Inferior parietal cortex (tissue), 1 donor: ENCODE measurements around the gene UNC5B.
A peak's percentile ranks its signal among the peaks of the same experiment; 100 is the strongest.
"Not testable (repeated sequence)": the region's sequence is repeated elsewhere in the genome, so short reads cannot be mapped to it uniquely, and the experiment has no call there.

ENCODE experiments used
- DNase-seq: peaks from one replicate; pipeline ENCODE4 v3.0.0-alpha.2; 2016; ENCODE audit errors: extremely low spot score

Gene UNC5B

GRCh38 chr10:71282323-71282680 lies 69.9 kb downstream of the UNC5B start:
- DNase-seq: no peak

- DNase-seq: no peak
Observed at GRCh38 chr10:71283410-71283809, 71.0 kb downstream of the UNC5B start.

- no peak for DNase-seq
Observed at GRCh38 chr10:71283876-71284275, 71.5 kb downstream of the UNC5B start.

- no peak for DNase-seq
Observed at GRCh38 chr10:71284544-71285179, 72.3 kb downstream of the UNC5B start.

GRCh38 chr10:71285180-71285545 lies 72.8 kb downstream of the UNC5B start:
- DNase-seq: peak; percentile 71

GRCh38 chr10:71285986-71286385 lies 73.6 kb downstream of the UNC5B start:
- DNase-seq: no peak

GRCh38 chr10:71286521-71287294 lies 74.3 kb downstream of the UNC5B start:
- no peak for DNase-seq

- no peak for DNase-seq
Observed at GRCh38 chr10:71287456-71287855, 75.1 kb downstream of the UNC5B start.

GRCh38 chr10:71288461-71288860 lies 76.1 kb downstream of the UNC5B start:
- no peak for DNase-seq

- DNase-seq: no peak
Observed at GRCh38 chr10:71289421-71290130, 77.2 kb downstream of the UNC5B start.

- no peak for DNase-seq
Observed at GRCh38 chr10:71290331-71290730, 78.0 kb downstream of the UNC5B start.

- no peak for DNase-seq
Observed at GRCh38 chr10:71290806-71291527, 78.6 kb downstream of the UNC5B start.

- DNase-seq: no peak
Observed at GRCh38 chr10:71291528-71291900, 79.1 kb downstream of the UNC5B start.

- no peak for DNase-seq
Observed at GRCh38 chr10:71292624-71293445, 80.5 kb downstream of the UNC5B start.

- DNase-seq: no peak
Observed at GRCh38 chr10:71293446-71294084, 81.2 kb downstream of the UNC5B start.

- peak; percentile 13 for DNase-seq
Observed at GRCh38 chr10:71294091-71294561, 81.8 kb downstream of the UNC5B start.

GRCh38 chr10:71294856-71295255 lies 82.5 kb downstream of the UNC5B start:
- DNase-seq: no peak

GRCh38 chr10:71295641-71296040 lies 83.3 kb downstream of the UNC5B start:
- DNase-seq: no peak

- DNase-seq: no peak
Observed at GRCh38 chr10:71296086-71296485, 83.7 kb downstream of the UNC5B start.

- DNase-seq: not testable (repeated sequence)
Observed at GRCh38 chr10:71296811-71297210, 84.4 kb downstream of the UNC5B start.

GRCh38 chr10:71297343-71297742 lies 85.0 kb downstream of the UNC5B start:
- DNase-seq: no peak
